Esophagus squamous epithelium (tissue), 5 donors: ENCODE measurements around the gene GRK4. TPM values are rescaled to one million over a fixed set of nuclear protein-coding genes. Genes with fewer than 3 reads are reported as not detected.

Experiments
- DNase-seq: peaks from one replicate; lab custom pipeline; 2025; lab: John Stamatoyannopoulos, UW
- H3K27ac ChIP-seq, 4 donors: fragments of 200-600 bp; sonication (generic); one replicate each; pipeline ENCODE4 v1.5.1; 2016 to 2019; ENCODE audit warnings: mild to moderate bottlenecking in 1 of 4
- H3K27me3 ChIP-seq, 4 donors: fragments of 200-600 bp; sonication (generic); 1 replicate in 3 of 4; 2 replicates in 1 of 4; pipeline versions ENCODE4 v1.5.1 to v1.6.0; 2017 to 2021; ENCODE audit warnings: antibody characterized with exemption in 1 of 4
- H3K36me3 ChIP-seq, 3 donors: fragments of 200-600 bp; sonication (generic); one replicate each; pipeline ENCODE4 v1.5.1; 2016 to 2019
- H3K4me1 ChIP-seq, 3 donors: fragments of 200-600 bp; sonication (generic); one replicate each; pipeline ENCODE4 v1.5.1; 2017 to 2019
- H3K4me3 ChIP-seq, 4 donors: fragments of 200-600 bp; sonication (generic); 1 replicate in 3 of 4; 2 replicates in 1 of 4; pipeline ENCODE4 v1.5.1; 2016 to 2019; ENCODE audit warnings: mild to moderate bottlenecking in 2 of 4, moderate library complexity in 1 of 4
- H3K9me3 ChIP-seq, 3 donors: fragments of 200-600 bp; sonication (generic); one replicate each; pipeline ENCODE4 v1.5.1; 2016 to 2019
- POLR2A ChIP-seq, 4 donors: fragments of 450-650 bp; IDR thresholded peaks; one replicate each; pipeline ENCODE4 v1.6.1; 2017; ENCODE audit warnings: antibody characterized with exemption in 4 of 4, mild to moderate bottlenecking in 4 of 4, moderate library complexity in 3 of 4
- WGBS, 2 donors: methylation state at CpG; one replicate each; pipeline ENCODE4 v1.1.5; 2018; 5-methylcytosine and 5-hydroxymethylcytosine counted together
- intact Hi-C: fragments of 100-400 bp; cut with DNase I; formaldehyde crosslinking; loops from one replicate; pipeline ENCODE4 v1.15.0; 2022
- total RNA-seq, 4 donors: library from RNA; depleted of rRNA; stranded (reverse); fragments of >200 nt; gene quantifications; one replicate each; pipeline ENCODE4 v1.1.0, GENCODE V29; 2016
- TF ChIP-seq, protein P1 (sequence below), 6 experiments: fragments of 450-650 bp in 4 of 6; fragments of 200-600 bp in 2 of 6; sonication (generic) in 2 of 6; IDR thresholded peaks; one replicate each; pipeline ENCODE4 v1.5.1; 2016 to 2019; ENCODE audit warnings: antibody characterized with exemption in 6 of 6, mild to moderate bottlenecking in 4 of 6, moderate library complexity in 4 of 6
- donor health status: DM: yes; HTN: yes; CAD: no.

GRK4 gene
- total RNA-seq, 4 donors from 2014 or later, result 2.9 to 5.5 (median 3.7) TPM

DNA sequence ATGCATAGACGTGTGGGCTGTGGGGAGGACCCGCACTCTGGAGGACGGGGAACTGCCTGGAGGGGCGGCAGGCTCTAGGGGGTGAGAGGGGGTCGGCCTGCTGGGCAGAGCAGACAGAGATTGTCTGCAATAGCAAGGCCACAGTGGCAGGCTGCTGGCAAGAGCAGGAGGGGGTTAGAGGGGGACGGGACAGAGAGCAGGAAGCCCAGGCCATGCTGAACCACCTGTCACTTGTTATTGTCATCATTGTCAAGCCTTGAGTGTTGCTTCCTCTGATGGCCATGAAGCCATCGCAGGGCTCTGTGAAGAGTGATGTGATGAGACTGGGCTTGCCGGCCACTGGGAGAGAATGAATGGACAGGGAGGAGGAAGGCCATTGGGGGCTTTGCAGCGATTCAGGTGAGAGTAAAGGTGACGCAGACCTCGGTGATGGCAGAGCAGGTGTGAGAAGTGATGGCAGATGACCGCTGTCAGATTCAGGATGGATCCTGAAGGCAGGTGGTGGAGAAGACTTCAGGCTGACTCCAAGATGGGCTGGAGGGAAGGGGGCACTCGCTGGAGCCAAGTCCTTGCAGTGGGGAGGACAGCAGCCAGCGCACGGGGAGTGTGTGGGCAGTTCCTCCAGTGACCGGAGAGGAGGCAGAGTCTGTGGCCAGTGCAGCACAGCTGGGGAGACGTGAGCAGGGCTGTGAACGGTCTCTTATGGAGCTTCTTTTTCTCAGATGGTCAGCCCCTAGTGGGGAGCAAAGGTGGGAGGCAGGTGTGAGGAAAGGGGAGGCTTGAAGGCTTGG lies 67.4 kb downstream of the GRK4 start:
- intact Hi-C loops, result loop anchor here (10.0 kb wide), 2 partner anchors 46 to 266 kb away; no protein-coding TSS in a partner anchor
- Histone ChIP-seq H3K27me3 (peaks cover 0 to 4% (median 0%) of the 10 kb centered on the region in 4 donors), H3K27ac (no peak overlapping the region), H3K36me3 (no peaks in the 10 kb centered on the region), H3K4me1 (no peaks in the 10 kb centered on the region), H3K9me3 (no peaks in the 10 kb centered on the region), H3K4me3 (no peak overlapping the region)
- DNase-seq, result no peak
- WGBS, 2 donors, result 74 to 79% methylated on average over 14 to 17 of the region's 18 CpGs
- no peak for TF ChIP-seq POLR2A (IDR thresholded peaks at IDR 0.05)
- TF ChIP-seq, protein P1, sequence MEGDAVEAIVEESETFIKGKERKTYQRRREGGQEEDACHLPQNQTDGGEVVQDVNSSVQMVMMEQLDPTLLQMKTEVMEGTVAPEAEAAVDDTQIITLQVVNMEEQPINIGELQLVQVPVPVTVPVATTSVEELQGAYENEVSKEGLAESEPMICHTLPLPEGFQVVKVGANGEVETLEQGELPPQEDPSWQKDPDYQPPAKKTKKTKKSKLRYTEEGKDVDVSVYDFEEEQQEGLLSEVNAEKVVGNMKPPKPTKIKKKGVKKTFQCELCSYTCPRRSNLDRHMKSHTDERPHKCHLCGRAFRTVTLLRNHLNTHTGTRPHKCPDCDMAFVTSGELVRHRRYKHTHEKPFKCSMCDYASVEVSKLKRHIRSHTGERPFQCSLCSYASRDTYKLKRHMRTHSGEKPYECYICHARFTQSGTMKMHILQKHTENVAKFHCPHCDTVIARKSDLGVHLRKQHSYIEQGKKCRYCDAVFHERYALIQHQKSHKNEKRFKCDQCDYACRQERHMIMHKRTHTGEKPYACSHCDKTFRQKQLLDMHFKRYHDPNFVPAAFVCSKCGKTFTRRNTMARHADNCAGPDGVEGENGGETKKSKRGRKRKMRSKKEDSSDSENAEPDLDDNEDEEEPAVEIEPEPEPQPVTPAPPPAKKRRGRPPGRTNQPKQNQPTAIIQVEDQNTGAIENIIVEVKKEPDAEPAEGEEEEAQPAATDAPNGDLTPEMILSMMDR (IDR thresholded peaks at IDR 0.05), result no peak

DNA sequence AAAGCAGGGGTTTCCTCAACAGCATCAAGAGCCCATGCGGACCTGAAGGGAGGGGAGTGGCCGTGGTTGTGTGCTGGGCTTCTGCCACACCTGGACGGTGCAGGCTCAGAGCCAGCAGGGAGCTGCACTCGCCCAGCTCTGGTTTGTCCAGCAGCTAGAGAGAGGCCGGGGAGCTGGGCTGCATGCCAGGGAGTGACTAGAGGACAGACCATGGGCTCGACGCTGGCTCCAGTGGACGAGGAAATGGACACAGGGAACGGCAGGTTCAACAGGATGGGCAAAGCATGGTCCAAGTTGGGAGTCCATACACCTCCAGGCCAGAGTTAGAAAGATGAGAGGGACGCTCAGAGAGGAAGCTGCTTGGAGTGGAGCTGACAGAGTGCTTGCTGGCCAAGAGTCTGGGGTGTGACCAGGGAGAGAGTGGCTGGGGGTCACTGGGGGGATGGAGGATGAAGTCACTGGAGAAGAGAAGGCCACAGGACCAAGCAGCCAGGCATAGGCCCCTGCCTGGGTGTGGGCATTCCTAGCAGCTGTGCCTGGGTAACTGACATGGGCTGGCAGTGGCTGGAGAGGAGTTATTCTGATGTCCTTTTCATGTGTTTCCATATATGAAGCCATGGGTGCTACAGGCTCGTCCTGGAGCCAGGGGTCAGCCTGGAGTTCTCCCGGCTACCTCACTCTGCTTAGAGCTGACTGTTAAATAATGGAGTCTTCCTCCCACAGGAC lies 68.1 kb downstream of the GRK4 start:
- H3K9me3 ChIP-seq, result no peaks in the 10 kb centered on the region
- peaks cover 0 to 8% (median 0%) of the 10 kb centered on the region in 4 donors for H3K27me3 ChIP-seq
- DNase-seq, result no peak
- intact Hi-C loops, result loop anchor here (10.0 kb wide), 2 partner anchors 47 to 267 kb away; no protein-coding TSS in a partner anchor
- H3K36me3 ChIP-seq, result no peaks in the 10 kb centered on the region
- no peak for TF ChIP-seq POLR2A (IDR thresholded peaks at IDR 0.05)
- TF ChIP-seq, protein P1 (IDR thresholded peaks at IDR 0.05), result no peak
- WGBS, 2 donors, result 51 to 65% methylated on average over 4 to 10 of the region's 12 CpGs
- no peak overlapping the region for H3K27ac ChIP-seq
- H3K4me1 ChIP-seq, result no peaks in the 10 kb centered on the region
- H3K4me3 ChIP-seq, result no peak overlapping the region

DNA sequence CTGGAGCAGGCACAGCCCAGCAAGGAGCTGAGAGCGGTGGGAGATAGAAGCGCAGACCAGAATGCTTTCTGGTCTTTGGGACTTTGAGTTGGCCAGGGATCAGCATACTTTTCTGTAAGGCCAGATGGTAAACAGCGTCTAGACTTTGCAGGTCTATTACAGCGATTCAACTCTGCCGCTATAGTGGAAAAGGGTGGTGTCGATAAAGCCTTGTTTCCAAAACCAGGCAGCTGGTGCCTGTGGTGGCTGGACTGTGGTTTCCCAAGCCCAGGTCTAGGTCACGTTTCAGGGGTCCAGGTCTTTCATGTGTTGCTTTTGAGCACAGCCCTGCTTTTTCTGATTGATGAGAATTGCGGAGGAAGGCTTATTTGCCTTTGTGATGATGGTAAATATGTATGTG lies 70.9 kb downstream of the GRK4 start:
- intact Hi-C loops, result loop anchor here (10.0 kb wide), 2 partner anchors 49 to 269 kb away; no protein-coding TSS in a partner anchor
- no peak for DNase-seq
- Histone ChIP-seq H3K36me3 (no peaks in the 10 kb centered on the region), H3K27me3 (peaks cover 0 to 11% (median 0%) of the 10 kb centered on the region in 4 donors), H3K4me3 (no peak overlapping the region), H3K4me1 (peaks cover 4 to 17% (median 10%) of the 10 kb centered on the region in 3 donors), H3K9me3 (no peaks in the 10 kb centered on the region), H3K27ac (no peak overlapping the region)
- WGBS, 2 donors, result 73 to 87% methylated on average over 3 to 8 of the region's 8 CpGs
- no peak for TF ChIP-seq POLR2A (IDR thresholded peaks at IDR 0.05)
- TF ChIP-seq, protein P1 (IDR thresholded peaks at IDR 0.05), result no peak

DNA sequence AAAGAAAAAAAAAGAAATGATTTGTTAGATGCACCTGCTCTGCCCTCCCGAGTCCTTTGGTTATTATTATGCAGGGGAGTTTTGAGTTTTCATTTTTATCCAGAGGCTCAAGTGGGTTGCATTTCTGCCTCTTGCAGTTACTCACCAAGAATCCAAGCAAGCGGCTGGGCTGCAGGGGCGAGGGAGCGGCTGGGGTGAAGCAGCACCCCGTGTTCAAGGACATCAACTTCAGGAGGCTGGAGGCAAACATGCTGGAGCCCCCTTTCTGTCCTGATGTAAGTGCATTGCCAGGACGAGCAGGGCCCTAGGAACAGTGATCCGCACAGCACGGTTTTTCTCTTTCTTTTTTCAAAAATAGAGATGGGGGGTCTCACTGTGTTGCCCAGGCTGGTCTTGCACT lies 71.9 kb downstream of the GRK4 start:
- H3K4me3 ChIP-seq, result no peak overlapping the region
- WGBS, 2 donors, result 78 to 88% methylated on average over 7 to 8 of the region's 8 CpGs
- peaks cover 0 to 11% (median 0%) of the 10 kb centered on the region in 4 donors for H3K27me3 ChIP-seq
- TF ChIP-seq POLR2A (IDR thresholded peaks at IDR 0.05), result no peak
- TF ChIP-seq, protein P1 (IDR thresholded peaks at IDR 0.05), result no peak
- H3K4me1 ChIP-seq, result peaks cover 4 to 17% (median 10%) of the 10 kb centered on the region in 3 donors
- H3K27ac ChIP-seq, result no peak overlapping the region
- H3K36me3 ChIP-seq, result no peaks in the 10 kb centered on the region
- no peaks in the 10 kb centered on the region for H3K9me3 ChIP-seq
- no peak for DNase-seq
- intact Hi-C loops, result loop anchor here (10.0 kb wide), 2 partner anchors 50 to 270 kb away; no protein-coding TSS in a partner anchor
